Measurements from ENCODE around the gene RPS15A. TPM values are rescaled to one million over a fixed set of nuclear protein-coding genes. Genes with fewer than 3 reads are reported as not detected.

Gene RPS15A
- total and polyA plus RNA-seq, 2 of the 8 experiments (the other 6 are each of a cell fraction or from before 2014, with no cell fraction given): 1,784 to 5,666 TPM

GRCh38 chr16:18792836-18793433, 2.8 kb upstream of the RPS15A start (continued):
- no peak for TF ChIP-seq RAD21 (IDR thresholded peaks at IDR 0.05 in 1 of 2, conservative IDR thresholded peaks at IDR 0.05 in 1 of 2; ENCODE audit: low read depth in 2 of 2, low read length in 2 of 2)
- no peak for TF ChIP-seq KDM1A (IDR thresholded peaks at IDR 0.05; ENCODE audit: borderline replicate concordance, low read length)
- no peak for TF ChIP-seq SP1 (IDR thresholded peaks at IDR 0.05; ENCODE audit: low read depth, low read length)
- no peak for TF ChIP-seq RFX5 (IDR thresholded peaks at IDR 0.05; ENCODE audit: borderline replicate concordance, low read depth, low read length)
- no peak for TF ChIP-seq RXRA (IDR thresholded peaks at IDR 0.05; ENCODE audit: insufficient read depth, low read depth, low read length)
- no peak for TF ChIP-seq GTF2F1 (IDR thresholded peaks at IDR 0.05; ENCODE audit: borderline replicate concordance, low read depth, low read length)
- TF ChIP-seq NRF1 (IDR thresholded peaks at IDR 0.05; ENCODE audit: low read depth, low read length): no peak
- no peak for TF ChIP-seq E2F6 (IDR thresholded peaks at IDR 0.05)
- no peak for TF ChIP-seq POU5F1 (IDR thresholded peaks at IDR 0.05; ENCODE audit: low read depth, low read length)
